HepG2 (cell line): ENCODE results near the gene TSHB. TPM values are rescaled to one million over a fixed set of nuclear protein-coding genes. Genes with fewer than 3 reads are reported as not detected.

Source experiments
- ATAC-seq: fragments of 200-7000 bp; cut with Tn5 transposase; 3 replicates; pipeline ENCODE4 v1.9.1; 2020; ENCODE audit warnings: mild to moderate bottlenecking, moderate library complexity
- BruUV-seq: library from RNA; stranded (reverse); fragments of 400-500 nt; replicated peaks from 2 replicates; lab custom pipeline; 2021; lab: Mats Ljungman, UMichigan
- CTCF ChIA-PET: fragments of 300-600 bp; formaldehyde crosslinking; extraction: SDS; loops from one replicate; lab custom pipeline; 2021; ENCODE audit warnings: low total read pairs, inconsistent platforms, low intra/inter-chr PET ratio; lab: Yijun Ruan, JAX
- POLR2A ChIA-PET: fragments of 350-600 bp; sonication (Branson Sonifier 250); formaldehyde crosslinking; loops from one replicate; lab custom pipeline; 2020; ENCODE audit warnings: antibody characterized with exemption, inconsistent platforms; lab: Yijun Ruan, JAX
- DNase-seq: peaks from one replicate; pipeline ENCODE4 v3.0.0-alpha.2; 2015; ENCODE audit warnings: low spot score
- FAIRE-seq: peaks from 3 replicates; lab custom pipeline; 2011; peaks lifted over from hg19 to GRCh38; lab: Jason Lieb, UNC
- H2AFZ ChIP-seq: one replicate; pipeline ENCODE4 v1.6.1; 2011; ENCODE audit warnings: low read length, inconsistent platforms
- H3K27ac ChIP-seq: fragments of 300-600 bp; 3 replicates; pipeline ENCODE4 v1.8.0; 2011; ENCODE audit warnings: mixed run types, mild to moderate bottlenecking, mixed read lengths, low read length, inconsistent platforms; ENCODE audit not compliant: insufficient read depth; ENCODE audit errors: extremely low read length
- H3K27me3 ChIP-seq, 2 experiments: fragments of 200-600 bp in 1 of 2; 2 replicates in 1 of 2; 3 replicates in 1 of 2; pipeline versions ENCODE4 v1.6.0 to v1.8.0; 2011; ENCODE audit warnings: low read length in 2 of 2, mild to moderate bottlenecking in 2 of 2, moderate library complexity in 2 of 2, inconsistent platforms in 1 of 2; ENCODE audit not compliant: insufficient read depth in 2 of 2, control insufficient read depth in 1 of 2
- H3K36me3 ChIP-seq, 2 experiments: fragments of 200-600 bp in 1 of 2; replicated peaks in 1 of 2; 2 replicates in 1 of 2; 3 replicates in 1 of 2; pipeline versions ENCODE4 v1.5.1 to v1.8.0; 2011; ENCODE audit warnings: low read length in 2 of 2, inconsistent platforms in 1 of 2; ENCODE audit not compliant: insufficient read depth in 2 of 2, control insufficient read depth in 1 of 2
- H3K4me1 ChIP-seq: 2 replicates; pipeline ENCODE4 v1.5.1; 2012; ENCODE audit warnings: low read length, inconsistent platforms; ENCODE audit not compliant: insufficient read depth
- H3K4me2 ChIP-seq: 2 replicates; pipeline ENCODE4 v1.6.0; 2011; ENCODE audit warnings: low read depth, low read length, inconsistent platforms
- H3K4me3 ChIP-seq, 3 experiments: fragments of 200-600 bp in 1 of 3; sonication (generic), shearing (Covaris generic) in 1 of 3; replicated peaks in 1 of 3; 2 replicates each; pipeline ENCODE4 v1.5.1; 2011 to 2016; ENCODE audit warnings: low read length in 3 of 3, inconsistent platforms in 2 of 3, low read depth in 2 of 3, mild to moderate bottlenecking in 2 of 3, control low read depth in 1 of 3, mixed read lengths in 1 of 3; ENCODE audit not compliant: insufficient read depth in 1 of 3
- H3K79me2 ChIP-seq: one replicate; pipeline ENCODE4 v1.6.1; 2011; ENCODE audit warnings: low read length, inconsistent platforms; ENCODE audit not compliant: insufficient read depth
- H3K9ac ChIP-seq: 2 replicates; pipeline ENCODE4 v1.6.0; 2011; ENCODE audit warnings: mild to moderate bottlenecking, low read depth, low read length, inconsistent platforms; ENCODE audit not compliant: insufficient read depth
- H3K9me3 ChIP-seq: 2 replicates; pipeline ENCODE4 v1.5.1; 2012; ENCODE audit warnings: mild to moderate bottlenecking, low read length
- H4K20me1 ChIP-seq: 2 replicates; pipeline ENCODE4 v1.6.0; 2011; ENCODE audit warnings: inconsistent platforms, mild to moderate bottlenecking, low read length, moderate library complexity; ENCODE audit not compliant: insufficient read depth
- FOXK1 ChIP-seq: sonication (generic); formaldehyde crosslinking; IDR thresholded peaks from 2 replicates; pipeline ENCODE4 v1.4.0; 2020; ENCODE audit warnings: low read depth, missing genetic modification reagents, borderline replicate concordance
- KDM5A ChIP-seq: fragments of 200-600 bp; sonication (generic); IDR thresholded peaks from 2 replicates; pipeline ENCODE4 v1.7.0; 2018; ENCODE audit warnings: antibody characterized with exemption, mild to moderate bottlenecking, low read length, borderline replicate concordance
- MAFK ChIP-seq, 2 experiments: IDR thresholded peaks in 1 of 2; conservative IDR thresholded peaks in 1 of 2; 2 replicates each; pipeline ENCODE4 v1.6.1; 2011; ENCODE audit warnings: improper control_type of control experiment in 2 of 2, low read length in 2 of 2
- ONECUT2 ChIP-seq: sonication (generic); formaldehyde crosslinking; IDR thresholded peaks from 2 replicates; pipeline ENCODE4 v1.4.0; 2020; ENCODE audit warnings: missing genetic modification reagents
- ZNF790 ChIP-seq: sonication (generic); formaldehyde crosslinking; IDR thresholded peaks from 2 replicates; pipeline ENCODE4 v1.8.0; 2022; ENCODE audit warnings: missing genetic modification reagents, mild to moderate bottlenecking, borderline replicate concordance
- ZNF792 ChIP-seq: IDR thresholded peaks from 2 replicates; pipeline ENCODE4 v1.6.1; 2016
- WGBS: methylation state at CpG from one replicate; pipeline ENCODE4 v1.1.6; 2017; ENCODE audit warnings: low lambda C conversion rate; 5-methylcytosine and 5-hydroxymethylcytosine counted together
- in situ Hi-C: cut with HindIII; loops from 2 replicates; pipeline ENCODE4 v1.10.0; 2017; ENCODE audit warnings: low pct_unique_long_range_greater_than_20kb; ENCODE audit not compliant: extremely low pct_ligation_motif_present
- intact Hi-C: fragments of 100-400 bp; cut with micrococcal nuclease; formaldehyde crosslinking; loops from one replicate; pipeline ENCODE4 v1.10.0; 2022; ENCODE audit not compliant: unreplicated experiment
- polyA plus RNA-seq, 8 experiments: library from polyadenylated mRNA; depleted of rRNA in 3 of 8; stranded (reverse) in 7 of 8; unstranded in 1 of 8; fragments of >200 nt; fragmentation: Illumina TruSeq in 4 of 8; extraction: Trizol in 4 of 8; gene quantifications; 2 replicates each; pipeline versions ENCODE4 v1.2.1 to v1.2.3, GENCODE V29; 2011 to 2016; ENCODE audit warnings: low read depth in 4 of 8, missing spikeins in 1 of 8, mixed read lengths in 1 of 8; ENCODE audit not compliant: insufficient read depth in 1 of 8
- total RNA-seq, 5 experiments: library from RNA; depleted of rRNA; stranded (reverse); fragments of >200 nt; fragmentation: Illumina TruSeq; extraction: Trizol; gene quantifications; 2 replicates each; pipeline ENCODE4 v1.2.3, GENCODE V29; 2016; ENCODE audit warnings: low read depth in 1 of 5
- TF ChIP-seq, protein P1 (sequence below): sonication (generic); formaldehyde crosslinking; IDR thresholded peaks from 2 replicates; pipeline ENCODE4 v1.5.1; 2020; ENCODE audit warnings: missing genetic modification reagents, mild to moderate bottlenecking, borderline replicate concordance

Gene TSHB
- total and polyA plus RNA-seq, 2 of the 13 experiments (the other 11 are each of a cell fraction or from before 2014, with no cell fraction given), result not detected

DNA sequence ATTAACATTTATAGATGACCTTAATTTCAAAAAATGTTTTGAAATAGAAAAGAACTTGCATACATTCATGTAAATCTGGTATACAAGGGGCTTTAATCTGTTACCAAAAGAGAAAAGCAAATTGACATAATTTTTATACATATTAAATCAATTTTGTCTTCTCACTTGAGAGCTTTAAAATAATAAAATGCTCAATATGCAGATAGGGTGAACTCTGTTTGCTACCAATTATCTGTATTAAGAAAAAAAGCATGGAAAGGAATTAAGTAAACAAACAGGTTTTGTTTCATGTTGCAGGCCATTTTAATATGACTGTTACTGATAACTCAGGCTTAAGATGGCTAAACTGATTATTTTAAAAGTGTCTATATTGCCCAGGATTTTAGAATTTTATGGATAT, 6.0 kb upstream of the TSHB start:
- Histone ChIP-seq H3K4me3 (no peak overlapping the region), H4K20me1 (no peaks in the 10 kb centered on the region), H3K4me1 (no peaks in the 10 kb centered on the region), H3K9ac (no peak overlapping the region), H3K27me3 (no peaks in the 10 kb centered on the region), H3K79me2 (no peaks in the 10 kb centered on the region), H3K36me3 (no peaks in the 10 kb centered on the region), H3K4me2 (no peak overlapping the region), H3K9me3 (no peaks in the 10 kb centered on the region), H2AFZ (no peak overlapping the region), H3K27ac (no peak overlapping the region)
- ATAC-seq, result no peak
- DNase-seq, result no peak
- intact Hi-C loops, result no loop called here
- no TSS peak for BruUV-seq
- no peak for TF ChIP-seq ZNF792
- TF ChIP-seq MAFK (conservative IDR thresholded peaks at IDR 0.05 in 1 of 2, IDR thresholded peaks at IDR 0.05 in 1 of 2; ENCODE audit: low read length in 2 of 2), result 0 out of 4 replicates have a peak, but pooled peaks of 1 of the 2 experiments have one; percentile 4
- ChIA-PET CTCF (no interaction called here), POLR2A (no interaction called here)
- in situ Hi-C loops, result no loop called here
- no peak for FAIRE-seq

DNA sequence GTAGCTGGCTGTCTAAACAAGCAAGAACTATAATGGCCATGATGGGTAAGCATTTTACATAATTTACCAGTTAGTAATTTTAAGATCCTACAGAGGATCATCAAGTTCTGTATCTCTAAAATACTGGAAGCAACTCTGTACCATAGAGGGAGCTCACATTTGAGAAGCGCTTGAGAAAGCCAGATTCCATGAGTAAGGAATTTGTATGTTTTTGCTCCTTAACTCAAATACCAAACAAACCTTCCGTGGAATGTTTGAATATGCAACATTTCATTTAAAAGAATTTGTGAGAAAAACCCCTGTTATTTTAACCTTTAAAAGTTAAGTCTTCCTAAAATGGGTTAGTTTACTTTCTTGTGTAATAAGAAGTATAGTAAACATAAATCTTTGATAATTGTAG, 2.0 kb downstream of the TSHB start:
- no peaks in the 10 kb centered on the region for H3K27me3 ChIP-seq
- ATAC-seq (no peak), DNase-seq (no peak), FAIRE-seq (no peak)
- H3K9me3 ChIP-seq, result no peaks in the 10 kb centered on the region
- H3K4me1 ChIP-seq, result peaks cover 9% of the 10 kb centered on the region
- H3K4me2 ChIP-seq, result no peak overlapping the region
- no TSS peak for BruUV-seq
- H3K9ac ChIP-seq, result no peak overlapping the region
- H3K27ac ChIP-seq, result no peak overlapping the region
- no peak overlapping the region for H2AFZ ChIP-seq
- 2% methylated on average over 2 of the region's 2 CpGs for WGBS
- CTCF ChIA-PET, result no interaction called here
- TF ChIP-seq KDM5A (no peak), FOXK1 (CRISPR knock-in tag) (no peak), ONECUT2 (no peak), ZNF790 (CRISPR knock-in tag) (no peak)
- TF ChIP-seq, protein P1, sequence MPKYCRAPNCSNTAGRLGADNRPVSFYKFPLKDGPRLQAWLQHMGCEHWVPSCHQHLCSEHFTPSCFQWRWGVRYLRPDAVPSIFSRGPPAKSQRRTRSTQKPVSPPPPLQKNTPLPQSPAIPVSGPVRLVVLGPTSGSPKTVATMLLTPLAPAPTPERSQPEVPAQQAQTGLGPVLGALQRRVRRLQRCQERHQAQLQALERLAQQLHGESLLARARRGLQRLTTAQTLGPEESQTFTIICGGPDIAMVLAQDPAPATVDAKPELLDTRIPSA (CRISPR knock-in tag), result no peak
- H4K20me1 ChIP-seq, result no peaks in the 10 kb centered on the region
- intact Hi-C loops, result loop anchor here (10.0 kb wide), 1 partner anchor 247 kb away; the partner anchor contains the start of gene SIKE1
- H3K79me2 ChIP-seq, result no peaks in the 10 kb centered on the region
- H3K4me3 ChIP-seq, result no peak overlapping the region
- in situ Hi-C loops, result no loop called here
- POLR2A ChIA-PET, result no interaction called here
- H3K36me3 ChIP-seq, result no peaks in the 10 kb centered on the region
